Ishikawa (cell line): Measurements from ENCODE around the gene TUBB6.

Experiments used
- CEBPB ChIP-seq: IDR thresholded peaks from 2 replicates; pipeline ENCODE4 v1.6.1; 2012
- CREB1 ChIP-seq: IDR thresholded peaks from 2 replicates; pipeline ENCODE4 v1.6.1; 2012; ENCODE audit warnings: low read depth
- EGR1 ChIP-seq: IDR thresholded peaks from 2 replicates; pipeline ENCODE4 v1.6.1; 2012
- EP300 ChIP-seq: IDR thresholded peaks from 2 replicates; pipeline ENCODE4 v1.6.1; 2012; ENCODE audit warnings: borderline replicate concordance
- FOXM1 ChIP-seq: IDR thresholded peaks from 2 replicates; pipeline ENCODE4 v1.6.1; 2012; ENCODE audit warnings: low read depth, borderline replicate concordance
- NFIC ChIP-seq: IDR thresholded peaks from 2 replicates; pipeline ENCODE4 v1.6.1; 2012
- RAD21 ChIP-seq: IDR thresholded peaks from 2 replicates; pipeline ENCODE4 v1.6.1; 2012; ENCODE audit warnings: low read depth
- REST ChIP-seq: IDR thresholded peaks from 2 replicates; pipeline ENCODE4 v1.6.1; 2012; ENCODE audit warnings: low read depth, mild to moderate bottlenecking
- TAF1 ChIP-seq: IDR thresholded peaks from 2 replicates; pipeline ENCODE4 v1.6.1; 2012; ENCODE audit warnings: low read depth, mild to moderate bottlenecking
- TCF12 ChIP-seq: IDR thresholded peaks from 2 replicates; pipeline ENCODE4 v1.6.1; 2012; ENCODE audit warnings: low read depth
- TEAD4 ChIP-seq: IDR thresholded peaks from 2 replicates; pipeline ENCODE4 v1.6.1; 2012
- USF1 ChIP-seq: IDR thresholded peaks from 2 replicates; pipeline ENCODE4 v1.6.1; 2012
- YY1 ChIP-seq: IDR thresholded peaks from 2 replicates; pipeline ENCODE4 v1.6.1; 2012; ENCODE audit warnings: low read depth
- ZBTB7A ChIP-seq: IDR thresholded peaks from 2 replicates; pipeline ENCODE4 v1.6.1; 2012; ENCODE audit warnings: low read depth
- TF ChIP-seq, protein P1 (sequence below): IDR thresholded peaks from 2 replicates; pipeline ENCODE4 v1.6.1; 2012

The TUBB6 gene

DNA sequence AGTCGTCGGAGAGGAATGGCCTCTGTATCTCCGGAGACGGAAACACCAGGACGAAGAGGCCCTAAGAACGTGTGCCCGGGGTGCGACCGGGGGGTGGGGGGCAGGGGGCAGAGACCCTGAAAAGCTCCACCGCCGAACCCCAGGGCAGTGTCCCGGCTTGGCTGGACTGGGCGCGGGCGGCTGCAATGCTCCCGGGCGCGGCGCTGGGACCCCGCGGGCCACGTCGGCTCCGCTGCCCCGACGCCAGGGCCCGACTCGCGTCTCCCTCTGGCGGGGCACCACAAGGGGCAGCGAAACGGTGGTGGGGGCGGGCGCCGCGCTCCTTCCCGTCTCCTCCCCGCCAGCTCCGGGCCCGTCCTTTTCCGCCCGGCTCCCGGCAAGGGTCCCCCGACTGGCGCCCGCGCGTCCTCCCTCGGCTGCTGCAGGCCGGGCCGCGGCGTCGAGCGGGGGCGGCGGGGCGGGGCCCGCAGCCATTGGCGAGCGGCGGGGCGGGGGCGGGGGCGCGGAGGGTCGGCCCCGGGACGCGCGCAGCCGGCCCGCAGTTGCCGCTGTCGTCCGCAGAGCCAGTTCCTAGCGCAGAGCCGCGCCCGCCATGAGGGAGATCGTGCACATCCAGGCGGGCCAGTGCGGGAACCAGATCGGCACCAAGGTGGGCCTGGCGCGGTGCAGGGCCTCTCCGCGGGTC, at the start of gene TUBB6:
TSS of gene TUBB6 (plus strand) at position 541 of the 685 bp plus-strand sequence. CDS start at position 593, 52 bp downstream.
- TF ChIP-seq EGR1 (peak; percentile 79), CREB1 (no peak), NFIC (no peak), TAF1 (peak; percentile 81; the same call in 1 of the 2 replicates), FOXM1 (no peak), REST (no peak), YY1 (0 out of 2 replicates have a peak, but pooled peaks have one; percentile 32), USF1 (no peak), ZBTB7A (no peak), RAD21 (no peak), CEBPB (no peak)
- TF ChIP-seq, protein P1, sequence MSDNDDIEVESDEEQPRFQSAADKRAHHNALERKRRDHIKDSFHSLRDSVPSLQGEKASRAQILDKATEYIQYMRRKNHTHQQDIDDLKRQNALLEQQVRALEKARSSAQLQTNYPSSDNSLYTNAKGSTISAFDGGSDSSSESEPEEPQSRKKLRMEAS, result no peak; the same call in 1 of the 2 replicates

DNA sequence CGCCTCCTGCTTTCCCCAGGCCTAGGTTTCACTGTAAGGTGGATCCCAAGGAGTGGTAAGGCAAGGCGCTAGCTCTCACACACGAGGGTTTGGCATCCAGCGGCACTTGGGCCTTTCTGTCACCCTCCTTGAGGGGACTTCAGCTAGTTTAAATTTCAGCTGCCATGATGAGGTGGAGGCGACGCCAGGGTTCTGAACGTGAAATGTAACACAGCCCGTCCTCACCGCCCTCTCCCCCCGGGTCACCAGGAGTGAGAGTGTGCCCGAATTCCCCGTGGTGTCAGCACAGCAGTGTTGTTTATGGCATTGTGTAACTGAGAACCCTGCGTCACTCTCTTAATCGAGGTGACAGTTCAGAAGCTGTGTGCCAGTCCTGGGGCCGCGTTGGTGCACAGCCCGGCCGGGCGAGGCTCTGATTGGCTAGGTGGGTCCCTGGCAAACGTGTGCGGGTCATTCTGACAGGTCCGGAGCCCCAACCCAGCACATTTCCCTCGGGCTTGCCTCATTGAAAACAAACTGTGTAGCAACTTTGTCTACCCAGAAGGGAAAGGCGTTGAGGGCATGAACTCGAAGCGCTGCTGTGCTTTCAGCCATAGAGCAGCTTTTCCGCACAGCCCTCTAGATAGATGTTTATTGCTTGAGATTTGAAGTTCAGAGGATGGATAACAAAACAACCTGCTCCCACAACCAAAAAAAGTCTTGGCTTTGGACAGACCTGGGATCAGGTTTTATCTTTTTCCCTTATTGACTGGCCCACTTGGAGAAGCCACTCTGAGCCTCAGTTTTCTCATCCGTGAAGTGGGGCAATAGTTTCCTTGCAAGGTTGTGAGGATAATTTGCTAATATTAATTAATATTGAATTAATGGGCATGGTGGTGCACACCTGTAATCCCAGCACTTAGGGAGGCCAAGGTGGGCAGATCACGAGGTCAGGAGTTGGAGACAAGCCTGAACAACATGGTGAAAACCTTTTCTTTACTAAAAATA, 49.0 kb upstream of the TUBB6 start:
- TF ChIP-seq FOXM1, result no peak
- TF ChIP-seq YY1, result no peak
- TF ChIP-seq, protein P1, result no peak
- no peak for TF ChIP-seq CREB1
- no peak for TF ChIP-seq TAF1
- no peak for TF ChIP-seq RAD21
- no peak for TF ChIP-seq NFIC
- no peak for TF ChIP-seq EGR1
- no peak for TF ChIP-seq CEBPB
- TF ChIP-seq REST, result no peak
- no peak for TF ChIP-seq EP300
- no peak for TF ChIP-seq USF1

- TF ChIP-seq YY1, result no peak
- no peak for TF ChIP-seq REST
- no peak for TF ChIP-seq TCF12
- TF ChIP-seq NFIC, result no peak
- no peak for TF ChIP-seq RAD21
- no peak for TF ChIP-seq USF1
- no peak for TF ChIP-seq CEBPB
- no peak for TF ChIP-seq TEAD4
- no peak for TF ChIP-seq EP300
- no peak for TF ChIP-seq EGR1
- TF ChIP-seq TAF1, result no peak
- no peak for TF ChIP-seq ZBTB7A
- TF ChIP-seq FOXM1, result no peak
- no peak for TF ChIP-seq CREB1
- TF ChIP-seq, protein P1, result no peak
Measured at GRCh38 chr18:12262748-12263147, 45.3 kb upstream of the TUBB6 start.
